Activated T-helper 1 cell treated with anti-CD3 and anti-CD28 coated beads, Interleukin-12 subunit alpha, Interleukin-12 subunit beta, Interleukin-2, Interleukin-4 antibody, amounts not matched to agents 30 ng/mL and 10 ng/mL and 1 ng/mL, durations not matched to agents 14 hours and 24 hours and 36 hours (primary cell): ENCODE results near the gene BCL2. TPM values are rescaled to one million over a fixed set of nuclear protein-coding genes. Genes with fewer than 3 reads are reported as not detected.

Source experiments
- DNase-seq: peaks from one replicate; pipeline ENCODE4 v3.0.0; 2021; ENCODE audit warnings: low spot score
- H3K27ac Mint-ChIP-seq: one replicate; pipeline ENCODE4 v1.8.0; 2021; ENCODE audit warnings: mild to moderate bottlenecking, mixed read lengths
- H3K27me3 Mint-ChIP-seq: one replicate; pipeline ENCODE4 v1.8.0; 2022; ENCODE audit warnings: mild to moderate bottlenecking, moderate library complexity, mixed read lengths; ENCODE audit not compliant: insufficient read depth
- H3K36me3 Mint-ChIP-seq: one replicate; pipeline ENCODE4 v1.8.0; 2021; ENCODE audit warnings: low read depth, mixed read lengths
- H3K4me1 Mint-ChIP-seq: one replicate; pipeline ENCODE4 v1.8.0; 2021; ENCODE audit warnings: low read depth, mixed read lengths
- H3K4me3 Mint-ChIP-seq: one replicate; pipeline ENCODE4 v1.8.0; 2021; ENCODE audit warnings: mild to moderate bottlenecking, moderate library complexity, mixed read lengths
- H3K9me3 Mint-ChIP-seq: one replicate; pipeline ENCODE4 v1.8.0; 2021; ENCODE audit warnings: mixed read lengths
- intact Hi-C: fragments of 100-400 bp; cut with micrococcal nuclease; formaldehyde crosslinking; loops from one replicate; pipeline ENCODE4 v1.15.1; 2024
- total RNA-seq: library from RNA; stranded (reverse); gene quantifications from 2 replicates; pipeline ENCODE4 v1.2.3, GENCODE V29; 2022

BCL2 gene
- total RNA-seq, 1 donor from 2014 or later: 97.1 TPM

GRCh38 chr18:63321291-63321690 lies 1.7 kb upstream of the BCL2 start:
- Mint-ChIP-seq H3K27me3 (no peaks in the 10 kb centered on the region), H3K4me3 (peak overlapping the region; percentile 90), H3K4me1 (peaks cover 32% of the 10 kb centered on the region), H3K36me3 (peaks cover 18% of the 10 kb centered on the region), H3K27ac (peak overlapping the region; percentile 94), H3K9me3 (no peaks in the 10 kb centered on the region)
- intact Hi-C loops: loop anchor here (5.0 kb wide), 1 partner anchor 604 kb away; the partner anchor contains the start of gene PHLPP1
- no peak for DNase-seq

DNA sequence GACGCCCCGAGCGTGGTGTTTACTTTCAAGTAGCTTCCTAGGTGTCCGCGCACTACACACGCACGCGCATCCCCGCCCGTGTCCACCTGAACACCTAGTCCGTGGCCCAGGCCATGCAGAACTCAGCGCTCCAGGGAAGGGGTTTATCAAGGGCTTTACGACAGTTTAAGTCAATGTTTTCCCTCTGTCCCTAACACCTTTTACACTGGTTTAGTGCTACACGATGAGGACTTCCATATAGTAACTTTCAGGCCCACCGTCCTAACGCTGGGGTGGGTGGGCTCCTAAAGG lies 1.4 kb upstream of the BCL2 start:
- intact Hi-C loops: loop anchor here (1.0 to 5.0 kb wide), 5 partner anchors 46 to 604 kb away; partner anchors contain the start of genes KDSR, PHLPP1 and VPS4B

GRCh38 chr18:63320123-63320974 lies 780 bp upstream of the BCL2 start:
- peak; percentile 83 for DNase-seq
- H3K36me3 Mint-ChIP-seq: peaks cover 23% of the 10 kb centered on the region
- peaks cover 40% of the 10 kb centered on the region for H3K4me1 Mint-ChIP-seq
- no peaks in the 10 kb centered on the region for H3K27me3 Mint-ChIP-seq
- intact Hi-C loops: loop anchor here (1.0 to 5.0 kb wide), 5 partner anchors 47 to 603 kb away; partner anchors contain the start of genes KDSR, PHLPP1 and VPS4B
- H3K27ac Mint-ChIP-seq: peak overlapping the region; percentile 94
- H3K9me3 Mint-ChIP-seq: no peaks in the 10 kb centered on the region
- H3K4me3 Mint-ChIP-seq: peak overlapping the region; percentile 90

More for the DNA sequence above, 1.4 kb upstream of the BCL2 start:
- H3K27me3 Mint-ChIP-seq: no peaks in the 10 kb centered on the region
- peak overlapping the region; percentile 90 for H3K4me3 Mint-ChIP-seq
- peak overlapping the region; percentile 94 for H3K27ac Mint-ChIP-seq
- H3K9me3 Mint-ChIP-seq: no peaks in the 10 kb centered on the region
- DNase-seq: no peak
- H3K4me1 Mint-ChIP-seq: peaks cover 34% of the 10 kb centered on the region
- peaks cover 20% of the 10 kb centered on the region for H3K36me3 Mint-ChIP-seq

- Mint-ChIP-seq H3K36me3 (peaks cover 35% of the 10 kb centered on the region), H3K4me1 (peaks cover 54% of the 10 kb centered on the region), H3K27ac (peak overlapping the region; percentile 94), H3K4me3 (peak overlapping the region; percentile 98), H3K27me3 (no peaks in the 10 kb centered on the region), H3K9me3 (no peaks in the 10 kb centered on the region)
- no peak for DNase-seq
- intact Hi-C loops: loop anchor here (1.0 to 10.0 kb wide), 7 partner anchors 19 to 794 kb away; partner anchors contain the start of gene ZCCHC2
Observed at GRCh38 chr18:63318889-63319382, 633 bp downstream of the BCL2 start.

- intact Hi-C loops: loop anchor here (1.0 to 10.0 kb wide), 8 partner anchors 18 to 793 kb away; partner anchors contain the start of gene ZCCHC2
- peak; percentile 80 for DNase-seq
- Mint-ChIP-seq H3K4me1 (peaks cover 58% of the 10 kb centered on the region), H3K9me3 (no peaks in the 10 kb centered on the region), H3K36me3 (peaks cover 38% of the 10 kb centered on the region), H3K27me3 (no peaks in the 10 kb centered on the region), H3K27ac (peak overlapping the region; percentile 94), H3K4me3 (peak overlapping the region; percentile 98)
Observed at GRCh38 chr18:63317982-63318888, 1.3 kb downstream of the BCL2 start.

GRCh38 chr18:63317556-63317946 lies 2.0 kb downstream of the BCL2 start:
- H3K4me1 Mint-ChIP-seq: peaks cover 58% of the 10 kb centered on the region
- intact Hi-C loops: loop anchor here (1.0 to 10.0 kb wide), 3 partner anchors 26 to 793 kb away; partner anchors contain the start of gene ZCCHC2
- H3K27me3 Mint-ChIP-seq: no peaks in the 10 kb centered on the region
- H3K9me3 Mint-ChIP-seq: no peaks in the 10 kb centered on the region
- H3K4me3 Mint-ChIP-seq: peak overlapping the region; percentile 96
- peaks cover 43% of the 10 kb centered on the region for H3K36me3 Mint-ChIP-seq
- peak overlapping the region; percentile 92 for H3K27ac Mint-ChIP-seq
- no peak for DNase-seq

- Mint-ChIP-seq H3K36me3 (peaks cover 47% of the 10 kb centered on the region), H3K27ac (peak overlapping the region; percentile 92), H3K4me1 (peaks cover 57% of the 10 kb centered on the region), H3K9me3 (no peaks in the 10 kb centered on the region), H3K4me3 (peak overlapping the region; percentile 96), H3K27me3 (no peaks in the 10 kb centered on the region)
- DNase-seq: no peak
- intact Hi-C loops: loop anchor here (1.0 to 10.0 kb wide), 3 partner anchors 26 to 792 kb away; partner anchors contain the start of gene ZCCHC2
Observed at GRCh38 chr18:63316612-63317555, 2.7 kb downstream of the BCL2 start.

- Mint-ChIP-seq H3K36me3 (peaks cover 54% of the 10 kb centered on the region), H3K4me3 (peak overlapping the region; percentile 96), H3K27ac (peak overlapping the region; percentile 76), H3K27me3 (no peaks in the 10 kb centered on the region), H3K4me1 (peaks cover 61% of the 10 kb centered on the region), H3K9me3 (no peaks in the 10 kb centered on the region)
- intact Hi-C loops: loop anchor here (2.0 to 10.0 kb wide), 2 partner anchors 63 to 791 kb away; partner anchors contain the start of gene ZCCHC2
- no peak for DNase-seq
Observed at GRCh38 chr18:63315876-63316275, 3.7 kb downstream of the BCL2 start.

GRCh38 chr18:63315131-63315662 lies 4.4 kb downstream of the BCL2 start:
- no peak for DNase-seq
- H3K27ac Mint-ChIP-seq: peak overlapping the region; percentile 62
- H3K36me3 Mint-ChIP-seq: peaks cover 60% of the 10 kb centered on the region
- no peaks in the 10 kb centered on the region for H3K27me3 Mint-ChIP-seq
- H3K4me3 Mint-ChIP-seq: peak overlapping the region; percentile 96
- H3K9me3 Mint-ChIP-seq: no peaks in the 10 kb centered on the region
- H3K4me1 Mint-ChIP-seq: peaks cover 64% of the 10 kb centered on the region
- intact Hi-C loops: loop anchor here (2.0 to 10.0 kb wide), 2 partner anchors 62 to 790 kb away; partner anchors contain the start of gene ZCCHC2

GRCh38 chr18:63314062-63314790 lies 5.3 kb downstream of the BCL2 start:
- DNase-seq: no peak
- Mint-ChIP-seq H3K27me3 (no peaks in the 10 kb centered on the region), H3K36me3 (peaks cover 66% of the 10 kb centered on the region), H3K4me3 (peak overlapping the region; percentile 96), H3K27ac (peak overlapping the region; percentile 62), H3K4me1 (peaks cover 72% of the 10 kb centered on the region), H3K9me3 (no peaks in the 10 kb centered on the region)
- intact Hi-C loops: loop anchor here (2.0 to 10.0 kb wide), 2 partner anchors 61 to 789 kb away; partner anchors contain the start of gene ZCCHC2
